ENCODE data around the gene STARD3NL.

Gene STARD3NL

GRCh38 chr7:38273286-38273995 is 95.4 kb downstream of the STARD3NL start, which contains the start of gene TARP:
TSS of gene TARP (minus strand) at chr7:38273636.
- Histone ChIP-seq H3K4me3 (ENCODE audit: low read depth, low read length) (no peak within 1 kb of the TSS), H3K27ac (ENCODE audit: extremely low read depth, low read depth, low read length) (no peak within 1 kb of the TSS), H3K9me3 (ENCODE audit: control insufficient read depth, insufficient read depth, low read depth, low read length) (no peaks in the 10 kb centered on the region), H3K36me3 (ENCODE audit: control insufficient read depth in 2 of 2, insufficient read depth in 1 of 2, low read length in 2 of 2) (no peaks in the 10 kb centered on the region), H3K4me1 (ENCODE audit: control insufficient read depth, insufficient read depth, low read length) (no peaks in the 10 kb centered on the region)
- TF ChIP-seq ZNF350 (tag by site-specific recombination; IDR thresholded peaks at IDR 0.05) (no peak), ZBTB21 (tag by site-specific recombination; IDR thresholded peaks at IDR 0.05) (no peak), ZNF580 (tag by site-specific recombination; IDR thresholded peaks at IDR 0.05) (no peak), ZNF510 (tag by site-specific recombination; IDR thresholded peaks at IDR 0.05; ENCODE audit: insufficient replicate concordance) (no peak), ZNF114 (tag by site-specific recombination; IDR thresholded peaks at IDR 0.05) (no peak), ZNF214 (tag by site-specific recombination; IDR thresholded peaks at IDR 0.05; ENCODE audit: borderline replicate concordance) (no peak), ZNF621 (tag by site-specific recombination; IDR thresholded peaks at IDR 0.05) (no peak), ZNF2 (tag by site-specific recombination; IDR thresholded peaks at IDR 0.05) (no peak), ZSCAN4 (tag by site-specific recombination; IDR thresholded peaks at IDR 0.05) (no peak), ZNF624 (tag by site-specific recombination; IDR thresholded peaks at IDR 0.05) (no peak), SALL2 (tag by site-specific recombination; IDR thresholded peaks at IDR 0.05; ENCODE audit: borderline replicate concordance) (no peak), ZNF157 (tag by site-specific recombination; IDR thresholded peaks at IDR 0.05) (no peak), ZFP69B (tag by site-specific recombination; IDR thresholded peaks at IDR 0.05) (no peak), ZBTB49 (tag by site-specific recombination; IDR thresholded peaks at IDR 0.05; ENCODE audit: low read depth) (no peak)
- TF ChIP-seq, protein P1, sequence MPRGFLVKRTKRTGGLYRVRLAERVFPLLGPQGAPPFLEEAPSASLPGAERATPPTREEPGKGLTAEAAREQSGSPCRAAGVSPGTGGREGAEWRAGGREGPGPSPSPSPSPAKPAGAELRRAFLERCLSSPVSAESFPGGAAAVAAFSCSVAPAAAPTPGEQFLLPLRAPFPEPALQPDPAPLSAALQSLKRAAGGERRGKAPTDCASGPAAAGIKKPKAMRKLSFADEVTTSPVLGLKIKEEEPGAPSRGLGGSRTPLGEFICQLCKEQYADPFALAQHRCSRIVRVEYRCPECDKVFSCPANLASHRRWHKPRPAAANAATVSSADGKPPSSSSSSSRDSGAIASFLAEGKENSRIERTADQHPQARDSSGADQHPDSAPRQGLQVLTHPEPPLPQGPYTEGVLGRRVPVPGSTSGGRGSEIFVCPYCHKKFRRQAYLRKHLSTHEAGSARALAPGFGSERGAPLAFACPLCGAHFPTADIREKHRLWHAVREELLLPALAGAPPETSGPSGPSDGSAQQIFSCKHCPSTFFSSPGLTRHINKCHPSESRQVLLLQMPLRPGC (tag by site-specific recombination; IDR thresholded peaks at IDR 0.05), result no peak
- TF ChIP-seq, protein P2, sequence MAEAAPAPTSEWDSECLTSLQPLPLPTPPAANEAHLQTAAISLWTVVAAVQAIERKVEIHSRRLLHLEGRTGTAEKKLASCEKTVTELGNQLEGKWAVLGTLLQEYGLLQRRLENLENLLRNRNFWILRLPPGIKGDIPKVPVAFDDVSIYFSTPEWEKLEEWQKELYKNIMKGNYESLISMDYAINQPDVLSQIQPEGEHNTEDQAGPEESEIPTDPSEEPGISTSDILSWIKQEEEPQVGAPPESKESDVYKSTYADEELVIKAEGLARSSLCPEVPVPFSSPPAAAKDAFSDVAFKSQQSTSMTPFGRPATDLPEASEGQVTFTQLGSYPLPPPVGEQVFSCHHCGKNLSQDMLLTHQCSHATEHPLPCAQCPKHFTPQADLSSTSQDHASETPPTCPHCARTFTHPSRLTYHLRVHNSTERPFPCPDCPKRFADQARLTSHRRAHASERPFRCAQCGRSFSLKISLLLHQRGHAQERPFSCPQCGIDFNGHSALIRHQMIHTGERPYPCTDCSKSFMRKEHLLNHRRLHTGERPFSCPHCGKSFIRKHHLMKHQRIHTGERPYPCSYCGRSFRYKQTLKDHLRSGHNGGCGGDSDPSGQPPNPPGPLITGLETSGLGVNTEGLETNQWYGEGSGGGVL (tag by site-specific recombination; IDR thresholded peaks at IDR 0.05), result no peak
- TF ChIP-seq, protein P3, sequence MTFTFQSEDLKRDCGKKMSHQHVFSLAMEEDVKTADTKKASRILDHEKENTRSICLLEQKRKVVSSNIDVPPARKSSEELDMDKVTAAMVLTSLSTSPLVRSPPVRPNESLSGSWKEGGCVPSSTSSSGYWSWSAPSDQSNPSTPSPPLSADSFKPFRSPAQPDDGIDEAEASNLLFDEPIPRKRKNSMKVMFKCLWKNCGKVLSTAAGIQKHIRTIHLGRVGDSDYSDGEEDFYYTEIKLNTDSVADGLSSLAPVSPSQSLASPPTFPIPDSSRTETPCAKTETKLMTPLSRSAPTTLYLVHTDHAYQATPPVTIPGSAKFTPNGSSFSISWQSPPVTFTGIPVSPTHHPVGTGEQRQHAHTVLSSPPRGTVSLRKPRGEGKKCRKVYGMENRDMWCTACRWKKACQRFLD (tag by site-specific recombination; IDR thresholded peaks at IDR 0.05), result no peak
- TF ChIP-seq, protein P4, sequence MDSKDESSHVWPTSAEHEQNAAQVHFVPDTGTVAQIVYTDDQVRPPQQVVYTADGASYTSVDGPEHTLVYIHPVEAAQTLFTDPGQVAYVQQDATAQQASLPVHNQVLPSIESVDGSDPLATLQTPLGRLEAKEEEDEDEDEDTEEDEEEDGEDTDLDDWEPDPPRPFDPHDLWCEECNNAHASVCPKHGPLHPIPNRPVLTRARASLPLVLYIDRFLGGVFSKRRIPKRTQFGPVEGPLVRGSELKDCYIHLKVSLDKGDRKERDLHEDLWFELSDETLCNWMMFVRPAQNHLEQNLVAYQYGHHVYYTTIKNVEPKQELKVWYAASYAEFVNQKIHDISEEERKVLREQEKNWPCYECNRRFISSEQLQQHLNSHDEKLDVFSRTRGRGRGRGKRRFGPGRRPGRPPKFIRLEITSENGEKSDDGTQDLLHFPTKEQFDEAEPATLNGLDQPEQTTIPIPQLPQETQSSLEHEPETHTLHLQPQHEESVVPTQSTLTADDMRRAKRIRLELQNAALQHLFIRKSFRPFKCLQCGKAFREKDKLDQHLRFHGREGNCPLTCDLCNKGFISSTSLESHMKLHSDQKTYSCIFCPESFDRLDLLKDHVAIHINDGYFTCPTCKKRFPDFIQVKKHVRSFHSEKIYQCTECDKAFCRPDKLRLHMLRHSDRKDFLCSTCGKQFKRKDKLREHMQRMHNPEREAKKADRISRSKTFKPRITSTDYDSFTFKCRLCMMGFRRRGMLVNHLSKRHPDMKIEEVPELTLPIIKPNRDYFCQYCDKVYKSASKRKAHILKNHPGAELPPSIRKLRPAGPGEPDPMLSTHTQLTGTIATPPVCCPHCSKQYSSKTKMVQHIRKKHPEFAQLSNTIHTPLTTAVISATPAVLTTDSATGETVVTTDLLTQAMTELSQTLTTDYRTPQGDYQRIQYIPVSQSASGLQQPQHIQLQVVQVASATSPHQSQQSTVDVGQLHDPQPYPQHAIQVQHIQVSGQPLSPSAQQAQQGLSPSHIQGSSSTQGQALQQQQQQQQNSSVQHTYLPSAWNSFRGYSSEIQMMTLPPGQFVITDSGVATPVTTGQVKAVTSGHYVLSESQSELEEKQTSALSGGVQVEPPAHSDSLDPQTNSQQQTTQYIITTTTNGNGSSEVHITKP (tag by site-specific recombination; IDR thresholded peaks at IDR 0.05), result no peak
- TF ChIP-seq, protein P5, sequence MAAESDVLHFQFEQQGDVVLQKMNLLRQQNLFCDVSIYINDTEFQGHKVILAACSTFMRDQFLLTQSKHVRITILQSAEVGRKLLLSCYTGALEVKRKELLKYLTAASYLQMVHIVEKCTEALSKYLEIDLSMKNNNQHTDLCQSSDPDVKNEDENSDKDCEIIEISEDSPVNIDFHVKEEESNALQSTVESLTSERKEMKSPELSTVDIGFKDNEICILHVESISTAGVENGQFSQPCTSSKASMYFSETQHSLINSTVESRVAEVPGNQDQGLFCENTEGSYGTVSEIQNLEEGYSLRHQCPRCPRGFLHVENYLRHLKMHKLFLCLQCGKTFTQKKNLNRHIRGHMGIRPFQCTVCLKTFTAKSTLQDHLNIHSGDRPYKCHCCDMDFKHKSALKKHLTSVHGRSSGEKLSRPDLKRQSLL (tag by site-specific recombination; IDR thresholded peaks at IDR 0.05), result no peak
- ChIA-PET POLR2A (interaction anchor here (0.7 kb wide), 1 partner anchor 8 kb away, joined by 6 read pairs; no protein-coding TSS in a partner anchor), CTCF (interaction anchor here (0.5 to 1.9 kb wide), 8 partner anchors 9 to 357 kb away, joined by 3 to 6 read pairs (median 3); partner anchors contain the start of gene SFRP4)

Measured in HEK293 (cell line).